ENCODE results near the gene PEX6. TPM values are rescaled to one million over a fixed set of nuclear protein-coding genes. Genes with fewer than 3 reads are reported as not detected.

Gene PEX6
- total and polyA plus RNA-seq, 2 donors (not counting 3 experiments of a cell fraction or from before 2014, with no cell fraction given) = 9.9 to 11.2 TPM

DNA sequence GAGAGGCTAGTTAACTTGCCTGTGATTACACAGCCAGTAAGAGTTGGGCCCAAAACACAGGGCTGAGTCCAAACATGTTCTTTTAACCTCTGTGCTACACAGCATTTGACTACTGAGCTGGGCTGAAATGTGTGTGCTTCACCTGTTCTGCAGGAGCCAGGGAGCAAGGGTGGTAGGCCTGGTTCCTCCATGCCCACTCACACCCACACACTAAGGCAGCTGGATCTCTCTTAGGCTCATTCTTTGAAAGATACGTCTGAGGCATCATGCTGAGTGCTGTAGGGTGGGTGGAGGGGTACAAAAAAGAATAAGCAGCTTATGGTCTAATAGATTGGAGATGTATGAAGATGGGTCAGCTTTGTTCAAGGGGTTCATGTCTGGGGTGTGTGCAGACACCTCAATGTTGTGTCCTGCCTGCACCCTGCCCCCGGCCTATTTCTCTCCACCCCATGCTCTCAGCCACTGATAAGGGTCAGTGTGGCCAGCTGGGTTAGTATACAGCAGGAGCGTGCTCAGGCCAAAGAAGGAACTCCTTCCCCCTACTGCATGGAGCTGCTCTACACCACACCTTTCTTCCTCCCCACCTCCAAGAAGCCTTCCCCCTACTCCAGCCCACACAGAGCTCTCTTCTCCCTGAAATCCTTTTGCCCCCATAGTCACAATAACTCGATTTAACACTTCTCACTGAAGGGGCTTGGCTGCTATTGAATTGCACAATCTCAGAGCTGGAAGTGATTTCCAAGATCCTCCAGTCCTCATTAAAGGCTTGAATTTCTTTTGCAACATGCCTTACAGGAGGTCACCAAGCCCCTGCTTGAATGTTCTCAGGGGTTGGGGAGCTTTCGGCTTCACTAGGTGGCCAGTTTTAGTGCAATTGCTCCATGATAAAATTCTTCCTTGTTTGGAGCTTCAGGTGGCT, 8.8 kb upstream of the PEX6 start:
- Histone ChIP-seq H3K27me3 (ENCODE audit: control insufficient read depth in 2 of 2, insufficient read depth in 2 of 2, low read length in 2 of 2) (no peaks in the 10 kb centered on the region), H3K36me3 (ENCODE audit: control insufficient read depth in 2 of 2, extremely low read depth in 1 of 2, insufficient read depth in 2 of 2, low read length in 2 of 2) (peaks cover 0 to 10% of the 10 kb centered on the region in 2 experiments), H3K9me3 (replicated peaks; ENCODE audit: control insufficient read depth, insufficient read depth, low read length) (no peaks in the 10 kb centered on the region), H3K9me1 (replicated peaks; ENCODE audit: control insufficient read depth, extremely low read depth, insufficient read depth, low read length) (no peaks in the 10 kb centered on the region), H4K20me1 (replicated peaks; ENCODE audit: control insufficient read depth, extremely low read depth, insufficient read depth, low read length) (peaks cover 3% of the 10 kb centered on the region), H3K4me3 (replicated peaks in 1 of 3; ENCODE audit: insufficient read depth in 1 of 3, low read depth in 1 of 3, low read length in 3 of 3) (no peak overlapping the region), H3K4me2 (ENCODE audit: insufficient read depth, low read length) (no peak overlapping the region), H3K79me2 (ENCODE audit: control insufficient read depth, insufficient read depth, low read length) (peaks cover 15% of the 10 kb centered on the region), H2AFZ (ENCODE audit: low read depth, low read length) (no peak overlapping the region), H3K9ac (replicated peaks; ENCODE audit: extremely low read depth, insufficient read depth, low read length) (no peak overlapping the region), H3K4me1 (ENCODE audit: control insufficient read depth, extremely low read depth, insufficient read depth, low read length) (peaks cover 20% of the 10 kb centered on the region), H3K27ac (ENCODE audit: insufficient read depth, low read depth, low read length) (no peak overlapping the region)
- FAIRE-seq (no peak), DNase-seq (ENCODE audit: low read depth, low spot score) (no peak)
- dilution Hi-C loops (cut with MboI; ENCODE audit: extremely low pct_ligation_motif_present, low sequenced_read_pairs) = no loop called here
- intact Hi-C loops (cut with micrococcal nuclease) = no loop called here
- CTCF ChIA-PET = interaction anchor here (1.0 to 1.1 kb wide), 3 partner anchors 9 to 26 kb away, joined by 3 to 4 read pairs (median 3); partner anchors contain the start of genes KLHDC3 and MEA1
- TF ChIP-seq JUN (IDR thresholded peaks at IDR 0.05; ENCODE audit: borderline replicate concordance, insufficient read depth, insufficient read length, low read depth) (no peak), POLR2AphosphoS5 (IDR thresholded peaks at IDR 0.05; ENCODE audit: insufficient read depth, low read depth, low read length) (no peak), MYC (IDR thresholded peaks at IDR 0.05; ENCODE audit: low read depth, low read length) (no peak), GATA2 (IDR thresholded peaks at IDR 0.05; ENCODE audit: insufficient read depth, insufficient read length, low read depth, low read length) (no peak), FOS (IDR thresholded peaks at IDR 0.05; ENCODE audit: borderline replicate concordance, insufficient read depth, low read length) (no peak), EZH2 (IDR thresholded peaks at IDR 0.05; ENCODE audit: borderline replicate concordance, low read depth, low read length, severe bottlenecking) (no peak), POLR2A (IDR thresholded peaks at IDR 0.05; ENCODE audit: low read depth, low read length) (no peak)
- TF ChIP-seq, protein P1, sequence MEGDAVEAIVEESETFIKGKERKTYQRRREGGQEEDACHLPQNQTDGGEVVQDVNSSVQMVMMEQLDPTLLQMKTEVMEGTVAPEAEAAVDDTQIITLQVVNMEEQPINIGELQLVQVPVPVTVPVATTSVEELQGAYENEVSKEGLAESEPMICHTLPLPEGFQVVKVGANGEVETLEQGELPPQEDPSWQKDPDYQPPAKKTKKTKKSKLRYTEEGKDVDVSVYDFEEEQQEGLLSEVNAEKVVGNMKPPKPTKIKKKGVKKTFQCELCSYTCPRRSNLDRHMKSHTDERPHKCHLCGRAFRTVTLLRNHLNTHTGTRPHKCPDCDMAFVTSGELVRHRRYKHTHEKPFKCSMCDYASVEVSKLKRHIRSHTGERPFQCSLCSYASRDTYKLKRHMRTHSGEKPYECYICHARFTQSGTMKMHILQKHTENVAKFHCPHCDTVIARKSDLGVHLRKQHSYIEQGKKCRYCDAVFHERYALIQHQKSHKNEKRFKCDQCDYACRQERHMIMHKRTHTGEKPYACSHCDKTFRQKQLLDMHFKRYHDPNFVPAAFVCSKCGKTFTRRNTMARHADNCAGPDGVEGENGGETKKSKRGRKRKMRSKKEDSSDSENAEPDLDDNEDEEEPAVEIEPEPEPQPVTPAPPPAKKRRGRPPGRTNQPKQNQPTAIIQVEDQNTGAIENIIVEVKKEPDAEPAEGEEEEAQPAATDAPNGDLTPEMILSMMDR (IDR thresholded peaks at IDR 0.05; ENCODE audit: extremely low read depth in 1 of 2, insufficient read depth in 1 of 2, low read depth in 1 of 2, low read length in 2 of 2) = no peak
- TF ChIP-seq, protein P2, sequence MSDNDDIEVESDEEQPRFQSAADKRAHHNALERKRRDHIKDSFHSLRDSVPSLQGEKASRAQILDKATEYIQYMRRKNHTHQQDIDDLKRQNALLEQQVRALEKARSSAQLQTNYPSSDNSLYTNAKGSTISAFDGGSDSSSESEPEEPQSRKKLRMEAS (IDR thresholded peaks at IDR 0.05; ENCODE audit: insufficient read depth, insufficient read length) = no peak
- BruUV-seq (replicated peaks) = no TSS peak
- POLR2A ChIA-PET = interaction anchor here (0.5 kb wide), 1 partner anchor 12 kb away, joined by 5 read pairs; no protein-coding TSS in a partner anchor

All from endothelial cell of umbilical vein (primary cell).